Upper lobe of left lung (tissue), 6 donors: ENCODE results near the gene AGBL1. TPM values are rescaled to one million over a fixed set of nuclear protein-coding genes. Genes with fewer than 3 reads are reported as not detected.

Experiments
- ATAC-seq, 2 donors: fragments of 200-7000 bp; cut with Tn5 transposase; one replicate each; pipeline ENCODE4 v1.9.1; 2022; ENCODE audit warnings: mild to moderate bottlenecking in 2 of 2, moderate library complexity in 2 of 2; ENCODE audit not compliant: low FRiP score in 2 of 2
- DNase-seq, 2 donors: peaks; one replicate each; pipeline ENCODE4 v3.0.0-alpha.2; 2019 to 2020
- H3K27ac ChIP-seq, 4 donors: fragments of 200-600 bp; sonication (generic); one replicate each; pipeline ENCODE4 v1.5.1; 2016 to 2019
- H3K27me3 ChIP-seq, 4 donors: fragments of 200-600 bp; sonication (generic); one replicate each; pipeline ENCODE4 v1.5.1; 2017 to 2019
- H3K36me3 ChIP-seq, 4 donors: fragments of 200-600 bp; sonication (generic); one replicate each; pipeline ENCODE4 v1.5.1; 2016 to 2019
- H3K4me1 ChIP-seq, 4 donors: fragments of 200-600 bp; sonication (generic); one replicate each; pipeline ENCODE4 v1.5.1; 2018 to 2019
- H3K4me3 ChIP-seq, 4 donors: fragments of 200-600 bp; sonication (generic); one replicate each; pipeline ENCODE4 v1.5.1; 2017 to 2019; ENCODE audit warnings: mild to moderate bottlenecking in 2 of 4, moderate library complexity in 1 of 4
- H3K9me3 ChIP-seq, 4 donors: fragments of 200-600 bp; sonication (generic); one replicate each; pipeline ENCODE4 v1.5.1; 2018 to 2019
- EP300 ChIP-seq, 4 donors: sonication (generic); formaldehyde crosslinking; IDR thresholded peaks; one replicate each; pipeline ENCODE4 v1.5.1; 2017; ENCODE audit warnings: antibody characterized with exemption in 4 of 4, control low read depth in 2 of 4
- POLR2A ChIP-seq, 4 donors: fragments of 450-650 bp; IDR thresholded peaks; one replicate each; pipeline ENCODE4 v1.5.1; 2016 to 2017; ENCODE audit warnings: antibody characterized with exemption in 4 of 4, mild to moderate bottlenecking in 2 of 4
- POLR2AphosphoS5 ChIP-seq, 2 donors: sonication (generic); formaldehyde crosslinking; IDR thresholded peaks; one replicate each; pipeline ENCODE4 v1.5.1; 2017; ENCODE audit warnings: antibody characterized with exemption in 2 of 2
- WGBS, 2 donors: methylation state at CpG; one replicate each; pipeline ENCODE4 v1.1.5; 2017 to 2018; 5-methylcytosine and 5-hydroxymethylcytosine counted together
- total RNA-seq, 6 donors: library from RNA; depleted of rRNA in 4 of 6; stranded (reverse); fragments of >200 nt in 4 of 6; gene quantifications; one replicate each; pipeline versions ENCODE4 v1.1.0 to v1.2.1, GENCODE V29; 2016 to 2021
- TF ChIP-seq, protein P1 (sequence below), 6 experiments: fragments of 450-650 bp in 4 of 6; fragments of 200-600 bp in 2 of 6; sonication (generic) in 2 of 6; IDR thresholded peaks; one replicate each; pipeline ENCODE4 v1.5.1; 2016 to 2019; ENCODE audit warnings: antibody characterized with exemption in 6 of 6
- donor health status: DM: no; HTN: no; CAD: no; lungs with moderate emphysema.
- donor health status: DM: no; HTN: yes; CAD: no; lungs with severe emphysema.

Gene AGBL1
- total RNA-seq, 6 donors from 2014 or later: 3.1 to 23.0 (median 14.5) TPM

DNA sequence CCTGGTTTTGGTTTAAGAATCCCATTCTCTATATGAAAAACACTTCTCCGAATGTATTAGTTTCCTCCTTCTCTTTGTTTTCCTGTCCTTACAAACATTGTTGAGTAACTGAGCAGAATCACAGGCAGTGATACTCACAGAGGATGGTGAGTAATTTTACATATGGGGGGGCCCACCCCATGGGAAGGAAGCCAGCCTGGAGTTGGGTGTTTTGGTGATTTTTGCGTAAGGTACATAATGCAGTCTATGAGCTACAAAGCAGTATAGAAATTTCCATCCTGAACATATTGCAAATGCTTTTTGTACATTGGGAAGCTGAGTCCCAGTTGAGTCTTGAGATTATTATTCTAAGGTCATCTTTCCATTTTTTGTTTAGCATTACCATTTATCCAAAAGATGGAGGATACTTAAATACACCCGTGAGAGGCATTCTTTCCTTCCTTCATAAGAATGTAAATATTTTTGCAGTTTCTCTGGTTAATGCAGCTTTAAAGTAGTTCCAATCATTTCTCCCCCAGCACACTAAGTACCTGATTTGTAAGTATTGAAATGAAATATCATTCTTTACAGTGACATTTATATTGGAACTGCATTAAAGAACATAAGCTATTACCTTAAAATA lies 476.8 kb downstream of the AGBL1 start:
- H3K4me1 ChIP-seq: no peaks in the 10 kb centered on the region
- H3K36me3 ChIP-seq: no peaks in the 10 kb centered on the region
- DNase-seq (no peak), ATAC-seq (no peak)
- H3K4me3 ChIP-seq: no peak overlapping the region
- no peaks in the 10 kb centered on the region for H3K27me3 ChIP-seq
- no peaks in the 10 kb centered on the region for H3K9me3 ChIP-seq
- 75 to 78% methylated on average over 3 of the region's 3 CpGs for WGBS, 2 donors
- no peak overlapping the region for H3K27ac ChIP-seq
- TF ChIP-seq EP300 (IDR thresholded peaks at IDR 0.05): no peak
- TF ChIP-seq POLR2AphosphoS5 (IDR thresholded peaks at IDR 0.05): no peak
- TF ChIP-seq, protein P1, sequence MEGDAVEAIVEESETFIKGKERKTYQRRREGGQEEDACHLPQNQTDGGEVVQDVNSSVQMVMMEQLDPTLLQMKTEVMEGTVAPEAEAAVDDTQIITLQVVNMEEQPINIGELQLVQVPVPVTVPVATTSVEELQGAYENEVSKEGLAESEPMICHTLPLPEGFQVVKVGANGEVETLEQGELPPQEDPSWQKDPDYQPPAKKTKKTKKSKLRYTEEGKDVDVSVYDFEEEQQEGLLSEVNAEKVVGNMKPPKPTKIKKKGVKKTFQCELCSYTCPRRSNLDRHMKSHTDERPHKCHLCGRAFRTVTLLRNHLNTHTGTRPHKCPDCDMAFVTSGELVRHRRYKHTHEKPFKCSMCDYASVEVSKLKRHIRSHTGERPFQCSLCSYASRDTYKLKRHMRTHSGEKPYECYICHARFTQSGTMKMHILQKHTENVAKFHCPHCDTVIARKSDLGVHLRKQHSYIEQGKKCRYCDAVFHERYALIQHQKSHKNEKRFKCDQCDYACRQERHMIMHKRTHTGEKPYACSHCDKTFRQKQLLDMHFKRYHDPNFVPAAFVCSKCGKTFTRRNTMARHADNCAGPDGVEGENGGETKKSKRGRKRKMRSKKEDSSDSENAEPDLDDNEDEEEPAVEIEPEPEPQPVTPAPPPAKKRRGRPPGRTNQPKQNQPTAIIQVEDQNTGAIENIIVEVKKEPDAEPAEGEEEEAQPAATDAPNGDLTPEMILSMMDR (IDR thresholded peaks at IDR 0.05): no peak
- TF ChIP-seq POLR2A (IDR thresholded peaks at IDR 0.05): no peak

DNA sequence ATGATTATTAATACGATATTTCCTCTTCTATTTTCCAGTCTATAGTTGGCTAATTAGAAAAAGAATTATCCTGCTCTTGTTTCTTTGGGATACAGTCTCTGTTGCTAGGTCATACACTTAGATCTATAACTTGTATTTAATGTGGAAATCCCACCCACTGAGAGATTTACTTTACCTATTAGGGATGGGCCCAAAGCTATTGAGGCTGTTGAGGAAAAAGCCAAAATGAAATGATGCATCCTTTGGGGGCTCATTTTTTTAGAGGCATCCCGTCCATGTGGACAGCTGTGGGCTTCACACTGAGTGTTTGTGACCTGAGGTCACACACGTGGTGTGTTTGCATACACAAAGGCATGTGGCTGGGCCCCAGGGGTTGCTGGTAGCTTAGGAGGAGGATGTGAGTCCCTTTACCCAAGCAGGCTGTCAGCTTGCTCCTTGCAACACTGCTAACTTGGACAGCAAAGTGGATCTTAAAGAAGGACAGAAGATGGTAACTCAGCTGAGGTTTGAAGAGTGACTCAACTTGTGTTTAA lies 477.4 kb downstream of the AGBL1 start:
- H3K36me3 ChIP-seq: no peaks in the 10 kb centered on the region
- H3K4me3 ChIP-seq: no peak overlapping the region
- no peaks in the 10 kb centered on the region for H3K4me1 ChIP-seq
- ATAC-seq: no peak
- TF ChIP-seq EP300 (IDR thresholded peaks at IDR 0.05) (no peak), POLR2AphosphoS5 (IDR thresholded peaks at IDR 0.05) (no peak), POLR2A (IDR thresholded peaks at IDR 0.05) (no peak)
- TF ChIP-seq, protein P1 (IDR thresholded peaks at IDR 0.05): no peak
- H3K27me3 ChIP-seq: no peaks in the 10 kb centered on the region
- WGBS, 2 donors: 54 to 57% methylated on average over 3 of the region's 3 CpGs
- H3K9me3 ChIP-seq: no peaks in the 10 kb centered on the region
- H3K27ac ChIP-seq: no peak overlapping the region
- DNase-seq: no peak

DNA sequence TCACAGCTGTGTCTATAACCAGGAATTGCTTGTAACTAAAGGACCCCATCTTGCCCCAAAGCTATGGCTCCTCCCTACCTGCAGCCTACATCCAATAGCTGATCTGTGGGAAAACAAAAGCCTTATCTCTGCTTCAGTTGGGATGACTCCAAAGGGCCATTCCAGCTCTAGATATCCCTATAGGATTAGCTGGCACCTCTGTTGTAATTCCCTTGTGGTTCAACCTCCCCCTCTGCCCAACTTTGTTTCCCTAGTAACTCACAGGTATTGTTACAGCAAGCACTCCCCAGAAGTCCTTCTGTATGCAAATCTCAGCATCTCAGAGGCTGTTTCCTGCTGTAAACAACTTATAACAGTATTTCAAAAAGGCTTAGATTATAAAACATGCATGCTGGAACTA lies 478.6 kb downstream of the AGBL1 start:
- H3K4me1 ChIP-seq: no peaks in the 10 kb centered on the region
- TF ChIP-seq EP300 (IDR thresholded peaks at IDR 0.05) (no peak), POLR2A (IDR thresholded peaks at IDR 0.05) (no peak), POLR2AphosphoS5 (IDR thresholded peaks at IDR 0.05) (no peak)
- TF ChIP-seq, protein P1 (IDR thresholded peaks at IDR 0.05): no peak
- ATAC-seq: no peak
- no peaks in the 10 kb centered on the region for H3K9me3 ChIP-seq
- no peaks in the 10 kb centered on the region for H3K27me3 ChIP-seq
- H3K27ac ChIP-seq: no peak overlapping the region
- no peaks in the 10 kb centered on the region for H3K36me3 ChIP-seq
- no peak for DNase-seq
- no peak overlapping the region for H3K4me3 ChIP-seq

DNA sequence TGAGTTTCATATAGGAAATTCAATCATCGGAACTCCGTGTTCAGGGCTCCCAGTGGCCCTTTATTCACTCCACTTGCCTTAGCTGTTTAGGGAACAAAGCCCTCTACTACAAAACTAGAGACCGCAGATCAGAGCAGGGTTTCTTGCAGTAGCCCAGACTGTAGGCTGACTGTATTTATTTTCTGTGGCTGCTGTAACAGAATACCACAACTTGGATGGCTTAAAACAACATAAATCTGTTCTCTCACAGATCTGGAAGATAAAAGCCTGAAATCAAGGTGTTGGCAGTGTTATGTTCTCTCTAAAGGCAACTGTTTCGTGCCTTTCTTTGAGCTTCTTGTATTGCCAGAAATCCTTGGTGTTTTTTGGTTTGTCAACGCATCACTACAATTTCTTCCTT lies 479.0 kb downstream of the AGBL1 start:
- no peaks in the 10 kb centered on the region for H3K9me3 ChIP-seq
- DNase-seq (no peak), ATAC-seq (no peak)
- H3K27me3 ChIP-seq: no peaks in the 10 kb centered on the region
- no peaks in the 10 kb centered on the region for H3K4me1 ChIP-seq
- no peak for TF ChIP-seq POLR2AphosphoS5 (IDR thresholded peaks at IDR 0.05)
- TF ChIP-seq POLR2A (IDR thresholded peaks at IDR 0.05): no peak
- no peak for TF ChIP-seq EP300 (IDR thresholded peaks at IDR 0.05)
- TF ChIP-seq, protein P1 (IDR thresholded peaks at IDR 0.05): no peak
- no peak overlapping the region for H3K4me3 ChIP-seq
- H3K36me3 ChIP-seq: no peaks in the 10 kb centered on the region
- H3K27ac ChIP-seq: no peak overlapping the region
- 71 to 88% methylated on average over 5 of the region's 5 CpGs for WGBS, 2 donors

DNA sequence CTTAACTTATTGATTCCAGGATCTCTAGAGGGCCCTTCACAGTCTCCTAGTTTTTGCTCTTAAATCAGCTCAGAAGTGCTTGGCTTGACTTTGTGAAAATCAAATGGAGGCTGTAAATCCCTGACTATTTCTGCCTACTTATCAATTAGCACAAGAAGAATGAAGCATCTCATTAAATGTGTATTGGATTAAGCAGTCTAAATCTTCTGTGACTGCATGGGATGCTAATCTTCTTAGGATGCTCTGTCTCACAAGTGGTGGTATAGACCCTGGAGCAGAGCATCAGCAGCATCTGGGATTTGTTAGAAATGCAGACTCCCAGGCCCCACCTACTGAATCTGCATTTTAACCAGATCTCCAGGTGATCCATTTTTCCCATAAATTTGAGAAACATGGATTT lies 488.7 kb downstream of the AGBL1 start:
- TF ChIP-seq EP300 (IDR thresholded peaks at IDR 0.05) (no peak), POLR2A (IDR thresholded peaks at IDR 0.05) (no peak), POLR2AphosphoS5 (IDR thresholded peaks at IDR 0.05) (no peak)
- TF ChIP-seq, protein P1 (IDR thresholded peaks at IDR 0.05): no peak
- no peaks in the 10 kb centered on the region for H3K36me3 ChIP-seq
- no peak for ATAC-seq

More for the DNA sequence above, 488.7 kb downstream of the AGBL1 start:
- Histone ChIP-seq H3K9me3 (peaks cover 0 to 5% (median 0%) of the 10 kb centered on the region in 4 donors), H3K4me3 (no peak overlapping the region), H3K4me1 (no peaks in the 10 kb centered on the region), H3K27ac (no peak overlapping the region), H3K27me3 (no peaks in the 10 kb centered on the region)
- DNase-seq: no peak
